Thyroid gland (tissue), 4 donors: ENCODE data around the gene FTH1.

ENCODE experiments used
- CTCF ChIP-seq, 6 experiments: fragments of 200-600 bp in 3 of 6; fragments of 450-650 bp in 3 of 6; sonication (generic) in 3 of 6; IDR thresholded peaks; one replicate each; pipeline ENCODE4 v1.5.1; 2016 to 2019; ENCODE audit warnings: antibody characterized with exemption in 6 of 6, mild to moderate bottlenecking in 2 of 6, inconsistent platforms in 1 of 6, moderate library complexity in 1 of 6
- POLR2A ChIP-seq, 2 donors: fragments of 450-650 bp; IDR thresholded peaks; one replicate each; pipeline ENCODE4 v1.6.1; 2017; ENCODE audit warnings: antibody characterized with exemption in 2 of 2, mild to moderate bottlenecking in 2 of 2, moderate library complexity in 1 of 2

GRCh38 chr11:62011881-62012280 is 44.4 kb upstream of the FTH1 start:
- no peak for TF ChIP-seq CTCF (IDR thresholded peaks at IDR 0.05)
- TF ChIP-seq POLR2A (IDR thresholded peaks at IDR 0.05) = no peak
